ENCODE data around the gene RALGPS2. TPM values are rescaled to one million over a fixed set of nuclear protein-coding genes. Genes with fewer than 3 reads are reported as not detected.
A peak's percentile ranks its signal among the peaks of the same experiment; 100 is the strongest.

RALGPS2 gene
- total and polyA plus RNA-seq, 2 experiments from 2014 or later = 18.1 to 49.6 TPM

DNA sequence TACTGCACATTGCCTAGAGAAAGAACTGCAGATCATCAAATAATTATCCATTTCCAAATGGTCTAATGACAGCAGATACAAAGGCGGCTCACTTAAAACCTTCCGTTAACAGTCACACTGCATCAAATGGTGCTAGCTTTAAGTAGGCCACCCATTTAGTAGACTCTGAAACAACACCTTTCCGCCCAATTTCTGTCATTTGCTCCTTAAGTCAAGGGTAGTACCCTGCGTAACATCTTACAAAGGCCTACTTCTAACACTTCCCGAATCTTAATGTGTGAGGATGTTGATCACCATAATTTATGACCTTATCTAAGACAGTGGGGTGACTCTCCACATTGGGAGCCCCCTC, 692 bp upstream of the RALGPS2 start:
- TF ChIP-seq EZH2phosphoT487 (IDR thresholded peaks at IDR 0.05; ENCODE audit: insufficient read depth, low read depth) (no peak), EZH2 (IDR thresholded peaks at IDR 0.05; ENCODE audit: insufficient read depth, poor library complexity, severe bottlenecking) (no peak)
- H3K4me1 ChIP-seq (ENCODE audit: insufficient read depth) = peaks cover 29% of the 10 kb centered on the region
- peak overlapping the region; percentile 72 for H3K4me2 ChIP-seq (ENCODE audit: unreplicated experiment)
- H3K9ac ChIP-seq = peak overlapping the region; percentile 84
- no peak for DNase-seq
- peak overlapping the region; percentile 92 for H2AFZ ChIP-seq
- H3K27ac ChIP-seq = no peak overlapping the region
- peak overlapping the region; percentile 96 for H3K4me3 ChIP-seq
- no peaks in the 10 kb centered on the region for H3K9me3 ChIP-seq (ENCODE audit: low read depth)
- H4K20me1 ChIP-seq (ENCODE audit: insufficient read depth) = no peaks in the 10 kb centered on the region
- H3K27me3 ChIP-seq (replicated peaks; ENCODE audit: insufficient read depth) = no peaks in the 10 kb centered on the region
- 89 to 93% methylated on average over 5 of the region's 5 CpGs for WGBS, 2 experiments (ENCODE audit: low coverage in 1 of 2, low lambda C conversion rate in 2 of 2, missing lambda C conversion rate in 2 of 2)
- H3K36me3 ChIP-seq (ENCODE audit: low read depth) = no peaks in the 10 kb centered on the region
- H3K9me2 ChIP-seq (ENCODE audit: insufficient read depth) = no peaks in the 10 kb centered on the region
- in situ Hi-C loops (cut with MboI) = no loop called here
- peaks cover 36% of the 10 kb centered on the region for H3K79me2 ChIP-seq (ENCODE audit: insufficient read depth)
- H3F3A ChIP-seq (ENCODE audit: insufficient read depth) = peaks cover 12% of the 10 kb centered on the region; the same call in 1 of the 2 replicates

DNA sequence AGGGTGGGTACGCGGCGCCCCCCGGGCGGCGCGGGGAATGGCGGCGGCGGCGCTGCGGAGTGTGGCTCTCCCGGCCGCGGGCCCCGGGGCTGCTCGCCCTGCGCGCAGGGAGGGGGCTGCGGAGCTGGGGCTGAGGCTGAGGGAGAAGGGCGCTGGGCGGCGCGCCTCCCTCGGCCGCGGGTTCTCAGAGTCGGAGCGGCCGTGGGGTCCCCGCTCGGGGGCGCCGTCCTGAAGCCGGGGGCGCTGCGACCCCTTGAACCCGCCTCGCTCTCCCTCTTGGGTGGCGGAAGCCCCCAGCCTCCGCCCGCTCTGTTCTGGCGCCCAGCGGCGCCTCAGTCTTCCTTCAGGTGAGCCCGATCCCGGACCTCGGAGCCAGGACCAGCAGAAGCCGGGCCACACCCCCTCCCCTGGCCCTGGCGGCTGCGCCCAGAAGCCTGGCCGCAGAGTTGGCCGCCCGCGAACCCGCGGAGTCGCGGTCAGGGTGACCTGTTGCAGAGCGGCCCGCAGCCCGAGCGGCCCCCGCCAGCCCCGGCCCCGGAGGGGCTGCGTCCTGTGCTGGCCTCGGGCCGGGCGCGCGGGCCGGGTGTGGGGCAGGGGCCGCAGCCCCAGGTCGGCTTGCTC, 532 bp downstream of the RALGPS2 start:
- Histone ChIP-seq H3K4me1 (ENCODE audit: insufficient read depth) (peaks cover 27% of the 10 kb centered on the region), H3F3A (ENCODE audit: insufficient read depth) (peaks cover 12% of the 10 kb centered on the region; the same call in 1 of the 2 replicates), H3K4me3 (peak overlapping the region; percentile 96), H3K27ac (peak overlapping the region; percentile 57), H3K79me2 (ENCODE audit: insufficient read depth) (peaks cover 48% of the 10 kb centered on the region), H3K9ac (peak overlapping the region; percentile 84), H3K36me3 (ENCODE audit: low read depth) (no peaks in the 10 kb centered on the region), H2AFZ (peak overlapping the region; percentile 92), H3K4me2 (ENCODE audit: unreplicated experiment) (peak overlapping the region; percentile 79), H3K27me3 (replicated peaks; ENCODE audit: insufficient read depth) (no peaks in the 10 kb centered on the region), H3K9me3 (ENCODE audit: low read depth) (no peaks in the 10 kb centered on the region), H3K9me2 (ENCODE audit: insufficient read depth) (no peaks in the 10 kb centered on the region), H4K20me1 (ENCODE audit: insufficient read depth) (no peaks in the 10 kb centered on the region)
- in situ Hi-C loops (cut with MboI) = no loop called here
- DNase-seq = peak; percentile 69
- TF ChIP-seq EZH2 (IDR thresholded peaks at IDR 0.05; ENCODE audit: insufficient read depth, poor library complexity, severe bottlenecking) (no peak), EZH2phosphoT487 (IDR thresholded peaks at IDR 0.05; ENCODE audit: insufficient read depth, low read depth) (no peak)
- WGBS, 2 experiments (ENCODE audit: low coverage in 1 of 2, low lambda C conversion rate in 2 of 2, missing lambda C conversion rate in 2 of 2) = 1 to 2% methylated on average over 26 to 53 of the region's 75 CpGs

DNA sequence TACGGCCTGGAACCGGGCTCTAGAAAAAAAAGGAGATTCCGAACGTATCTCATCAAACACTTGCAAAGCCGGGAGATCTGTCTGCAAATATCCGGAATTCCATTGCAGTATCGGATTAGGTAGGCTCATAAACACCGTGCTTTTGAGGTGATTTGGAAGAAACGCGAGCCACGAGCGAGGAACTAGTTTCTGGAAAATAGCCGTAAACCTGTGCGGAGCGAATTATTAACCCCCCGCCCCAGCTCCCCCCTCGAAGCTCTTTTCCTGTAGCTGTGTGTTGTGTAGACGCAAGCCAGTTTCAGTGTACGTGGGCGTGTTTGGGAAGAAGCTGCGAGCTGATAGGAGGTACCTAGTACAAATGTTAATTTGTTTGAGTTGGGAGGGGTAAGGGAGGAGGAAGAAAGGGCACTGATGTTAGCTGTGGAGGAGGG, 1.1 kb downstream of the RALGPS2 start:
- H3F3A ChIP-seq (ENCODE audit: insufficient read depth) = peaks cover 12% of the 10 kb centered on the region; the same call in 1 of the 2 replicates
- no peaks in the 10 kb centered on the region for H3K9me3 ChIP-seq (ENCODE audit: low read depth)
- peak overlapping the region; percentile 57 for H3K27ac ChIP-seq
- H3K79me2 ChIP-seq (ENCODE audit: insufficient read depth) = peaks cover 54% of the 10 kb centered on the region
- peaks cover 27% of the 10 kb centered on the region for H3K4me1 ChIP-seq (ENCODE audit: insufficient read depth)
- WGBS, 2 experiments (ENCODE audit: low coverage in 1 of 2, low lambda C conversion rate in 2 of 2, missing lambda C conversion rate in 2 of 2) = 0 to 1% methylated on average over 20 to 21 of the region's 21 CpGs
- H3K4me3 ChIP-seq = peak overlapping the region; percentile 96
- H4K20me1 ChIP-seq (ENCODE audit: insufficient read depth) = no peaks in the 10 kb centered on the region
- peak overlapping the region; percentile 92 for H2AFZ ChIP-seq
- no peaks in the 10 kb centered on the region for H3K9me2 ChIP-seq (ENCODE audit: insufficient read depth)
- H3K4me2 ChIP-seq (ENCODE audit: unreplicated experiment) = peak overlapping the region; percentile 79
- TF ChIP-seq EZH2 (IDR thresholded peaks at IDR 0.05; ENCODE audit: insufficient read depth, poor library complexity, severe bottlenecking) (no peak), EZH2phosphoT487 (IDR thresholded peaks at IDR 0.05; ENCODE audit: insufficient read depth, low read depth) (no peak)
- peak overlapping the region; percentile 84 for H3K9ac ChIP-seq
- DNase-seq = peak; percentile 86
- in situ Hi-C loops (cut with MboI) = no loop called here
- H3K36me3 ChIP-seq (ENCODE audit: low read depth) = no peaks in the 10 kb centered on the region
- no peaks in the 10 kb centered on the region for H3K27me3 ChIP-seq (replicated peaks; ENCODE audit: insufficient read depth)

DNA sequence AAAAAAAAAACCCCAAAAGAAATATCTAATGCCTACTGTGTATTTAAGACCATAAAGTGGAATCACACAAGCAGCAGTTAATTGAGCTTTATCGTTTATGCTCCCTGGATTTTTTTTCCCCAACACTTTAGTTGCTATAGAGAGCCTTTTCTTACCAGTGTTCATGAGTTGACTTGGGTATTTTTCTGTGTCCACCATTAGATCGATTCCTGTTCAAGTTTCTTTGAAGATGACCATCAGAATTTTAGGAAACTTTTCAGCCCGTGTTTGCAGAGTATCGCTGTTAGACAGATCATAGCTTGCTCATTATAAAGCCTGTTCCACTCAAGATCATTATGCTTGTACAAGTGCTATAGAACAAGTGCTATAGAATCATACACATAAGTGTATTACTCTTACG, 1.5 kb downstream of the RALGPS2 start:
- Histone ChIP-seq H3K4me2 (ENCODE audit: unreplicated experiment) (peak overlapping the region; percentile 79), H3K27ac (peak overlapping the region; percentile 57; the same call in 1 of the 2 replicates), H3K4me3 (peak overlapping the region; percentile 96), H4K20me1 (ENCODE audit: insufficient read depth) (no peaks in the 10 kb centered on the region), H3F3A (ENCODE audit: insufficient read depth) (peaks cover 12% of the 10 kb centered on the region; the same call in 1 of the 2 replicates), H2AFZ (peak overlapping the region; percentile 92), H3K9me3 (ENCODE audit: low read depth) (no peaks in the 10 kb centered on the region), H3K36me3 (ENCODE audit: low read depth) (no peaks in the 10 kb centered on the region), H3K79me2 (ENCODE audit: insufficient read depth) (peaks cover 58% of the 10 kb centered on the region), H3K4me1 (ENCODE audit: insufficient read depth) (peaks cover 27% of the 10 kb centered on the region), H3K9me2 (ENCODE audit: insufficient read depth) (no peaks in the 10 kb centered on the region), H3K27me3 (replicated peaks; ENCODE audit: insufficient read depth) (no peaks in the 10 kb centered on the region), H3K9ac (peak overlapping the region; percentile 84)
- DNase-seq = no peak
- in situ Hi-C loops (cut with MboI) = no loop called here
- TF ChIP-seq EZH2 (IDR thresholded peaks at IDR 0.05; ENCODE audit: insufficient read depth, poor library complexity, severe bottlenecking) = no peak
- TF ChIP-seq EZH2phosphoT487 (IDR thresholded peaks at IDR 0.05; ENCODE audit: insufficient read depth, low read depth) = no peak
- whole genome bisulfite sequencing, 2 experiments (ENCODE audit: low coverage in 1 of 2, low lambda C conversion rate in 2 of 2, missing lambda C conversion rate in 2 of 2) = 41 to 42% methylated on average over 5 of the region's 5 CpGs
